Measurements from ENCODE around the gene CREB5. TPM values are rescaled to one million over a fixed set of nuclear protein-coding genes. Genes with fewer than 3 reads are reported as not detected.

CREB5 gene
- total and polyA plus RNA-seq, 2 of the 8 experiments (the other 6 are each of a cell fraction or from before 2014, with no cell fraction given), result 2.4 to 2.7 TPM

DNA sequence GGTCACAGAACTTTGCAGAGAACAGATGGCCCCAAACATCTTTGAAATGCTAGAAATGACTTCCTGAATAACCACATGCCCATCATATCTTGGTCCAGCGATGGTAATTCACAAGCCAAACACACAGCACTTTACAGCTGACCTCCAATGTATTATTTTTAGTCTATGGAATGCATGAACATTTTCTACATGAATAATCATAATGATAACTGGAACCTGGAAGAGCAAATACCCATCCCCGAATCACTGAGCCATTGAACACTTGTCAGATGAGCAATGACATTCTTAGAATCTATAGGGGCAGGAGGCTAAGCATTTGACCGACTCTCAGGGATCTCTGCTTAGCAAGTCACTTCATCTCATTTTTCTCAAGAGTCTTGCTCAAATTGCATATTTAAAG, 167.3 kb downstream of the CREB5 start:
- no peaks in the 10 kb centered on the region for H3K23me2 ChIP-seq (ENCODE audit: low read depth, low read length)
- H3K4me3 ChIP-seq (ENCODE audit: extremely low read depth in 1 of 4, insufficient read depth in 2 of 4, low read depth in 3 of 4, low read length in 4 of 4), result no peak overlapping the region
- ChIA-PET POLR2A (ENCODE audit: partially characterized antibody) (no interaction called here), CTCF (ENCODE audit: partially characterized antibody) (interaction anchor here (0.7 to 1.9 kb wide), 3 partner anchors 17 to 252 kb away, joined by 3 to 6 read pairs (median 3); no protein-coding TSS in a partner anchor)
- H4K5ac ChIP-seq (ENCODE audit: insufficient read length, low read depth, low read length), result no peak overlapping the region
- no peaks in the 10 kb centered on the region for H3K79me2 ChIP-seq (ENCODE audit: control insufficient read depth in 1 of 2, insufficient read depth in 2 of 2, low read length in 2 of 2)
- H2BK120ac ChIP-seq (replicated peaks; ENCODE audit: low read depth, low read length), result no peak overlapping the region
- DNase-seq (ENCODE audit: low read depth in 1 of 2, low spot score in 2 of 2) (no peak), FAIRE-seq (no peak)
- 97% methylated on average over 3 of the region's 3 CpGs; no CpG with 5 or more reads in 1 of the 2 experiments for WGBS, 2 experiments (ENCODE audit: extremely low coverage in 1 of 2, insufficient coverage in 1 of 2, insufficient read length in 1 of 2, insufficient replicate concordance in 2 of 2, low coverage in 1 of 2, low lambda C conversion rate in 2 of 2, missing lambda C conversion rate in 1 of 2)
- no peak overlapping the region for H3K4ac ChIP-seq (replicated peaks; ENCODE audit: insufficient read length, low read depth, low read length)
- no peak overlapping the region for H2AFZ ChIP-seq (ENCODE audit: low read length)
- no peak overlapping the region for H3K4me2 ChIP-seq (ENCODE audit: insufficient read depth in 1 of 2, low read depth in 2 of 2, low read length in 2 of 2)
- no peak overlapping the region for H3K14ac ChIP-seq (ENCODE audit: insufficient read length)
- no peak overlapping the region for H3K9ac ChIP-seq (replicated peaks in 1 of 4; ENCODE audit: extremely low read depth in 1 of 4, low read depth in 3 of 4, low read length in 3 of 4)
- no peaks in the 10 kb centered on the region for H3K79me1 ChIP-seq (ENCODE audit: low read depth, low read length)
- no peak overlapping the region for H3K18ac ChIP-seq (ENCODE audit: extremely low read depth, low read length)
- no peaks in the 10 kb centered on the region for H4K20me1 ChIP-seq (replicated peaks in 1 of 2; ENCODE audit: control insufficient read depth in 1 of 2, insufficient read depth in 2 of 2, low read length in 2 of 2)
- H2BK15ac ChIP-seq (ENCODE audit: low read length), result no peak overlapping the region
- no peaks in the 10 kb centered on the region for H3K9me3 ChIP-seq (ENCODE audit: insufficient read depth in 2 of 2, low read depth in 1 of 2, low read length in 1 of 2)
- H4K8ac ChIP-seq (ENCODE audit: extremely low read depth, insufficient read depth, low read length), result no peak overlapping the region
- no peaks in the 10 kb centered on the region for H3K36me3 ChIP-seq (ENCODE audit: control insufficient read depth in 2 of 4, insufficient read depth in 4 of 4, low read length in 3 of 4)
- H2BK12ac ChIP-seq (ENCODE audit: low read depth, low read length), result no peak overlapping the region
- H3K4me1 ChIP-seq (replicated peaks in 1 of 4; ENCODE audit: control insufficient read depth in 3 of 4, insufficient read depth in 4 of 4, low read length in 3 of 4), result peaks cover 0 to 2% (median 0%) of the 10 kb centered on the region in 4 experiments; a peak in 1 of 7 replicates
- no peak overlapping the region for H2BK5ac ChIP-seq (ENCODE audit: low read depth, low read length)
- no peak overlapping the region for H2BK20ac ChIP-seq (ENCODE audit: low read length)
- H2AK5ac ChIP-seq (ENCODE audit: low read depth, low read length), result no peak overlapping the region
- H3K27ac ChIP-seq (ENCODE audit: low read depth, low read length), result no peak overlapping the region
- no peak overlapping the region for H3K56ac ChIP-seq (replicated peaks; ENCODE audit: insufficient read length, low read depth, low read length)
- no peaks in the 10 kb centered on the region for H3K27me3 ChIP-seq (replicated peaks in 1 of 4; ENCODE audit: control insufficient read depth in 3 of 4, extremely low read depth in 1 of 4, insufficient read depth in 3 of 4, low read length in 3 of 4)
- H4K91ac ChIP-seq (replicated peaks; ENCODE audit: insufficient read length, low read length), result no peak overlapping the region
- H3K23ac ChIP-seq (ENCODE audit: insufficient read length), result no peak overlapping the region
- TF ChIP-seq RNF2 (IDR thresholded peaks at IDR 0.05; ENCODE audit: borderline replicate concordance, low read depth, low read length, missing control alignments, poor library complexity, severe bottlenecking) (no peak), KDM4A (IDR thresholded peaks at IDR 0.05; ENCODE audit: low read depth, low read length, severe bottlenecking) (no peak), POU5F1 (IDR thresholded peaks at IDR 0.05; ENCODE audit: low read depth, low read length) (no peak), CREB1 (IDR thresholded peaks at IDR 0.05) (no peak), SIRT6 (IDR thresholded peaks at IDR 0.05; ENCODE audit: low read length) (no peak), TBP (IDR thresholded peaks at IDR 0.05; ENCODE audit: low read depth, low read length) (no peak), EP300 (IDR thresholded peaks at IDR 0.05; ENCODE audit: borderline replicate concordance in 1 of 2, low read depth in 2 of 2, low read length in 2 of 2) (no peak), CBX8 (IDR thresholded peaks at IDR 0.05; ENCODE audit: borderline replicate concordance, low read depth, low read length) (no peak), ASH2L (IDR thresholded peaks at IDR 0.05; ENCODE audit: low read length) (no peak), BCL11A (IDR thresholded peaks at IDR 0.05; ENCODE audit: low read depth in 2 of 2, low read length in 2 of 2) (no peak), RXRA (IDR thresholded peaks at IDR 0.05; ENCODE audit: insufficient read depth, low read depth, low read length) (no peak), SP4 (IDR thresholded peaks at IDR 0.05; ENCODE audit: low read length) (no peak)
- TF ChIP-seq, protein P1, sequence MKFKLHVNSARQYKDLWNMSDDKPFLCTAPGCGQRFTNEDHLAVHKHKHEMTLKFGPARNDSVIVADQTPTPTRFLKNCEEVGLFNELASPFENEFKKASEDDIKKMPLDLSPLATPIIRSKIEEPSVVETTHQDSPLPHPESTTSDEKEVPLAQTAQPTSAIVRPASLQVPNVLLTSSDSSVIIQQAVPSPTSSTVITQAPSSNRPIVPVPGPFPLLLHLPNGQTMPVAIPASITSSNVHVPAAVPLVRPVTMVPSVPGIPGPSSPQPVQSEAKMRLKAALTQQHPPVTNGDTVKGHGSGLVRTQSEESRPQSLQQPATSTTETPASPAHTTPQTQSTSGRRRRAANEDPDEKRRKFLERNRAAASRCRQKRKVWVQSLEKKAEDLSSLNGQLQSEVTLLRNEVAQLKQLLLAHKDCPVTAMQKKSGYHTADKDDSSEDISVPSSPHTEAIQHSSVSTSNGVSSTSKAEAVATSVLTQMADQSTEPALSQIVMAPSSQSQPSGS (IDR thresholded peaks at IDR 0.05; ENCODE audit: low read length), result no peak
